ENCODE data around the gene VAV3. TPM values are rescaled to one million over a fixed set of nuclear protein-coding genes. Genes with fewer than 3 reads are reported as not detected.

The VAV3 gene
- total and polyA plus RNA-seq, 9 of the 15 experiments (the other 6 are each of a cell fraction or from before 2014, with no cell fraction given): not detected

GRCh38 chr1:107748531-107748930 is 216.4 kb downstream of the VAV3 start (continued):
- TF ChIP-seq BRD9 (IDR thresholded peaks at IDR 0.05; ENCODE audit: low read depth, partially characterized antibody): no peak
- peak in 1 of 3 experiments; percentile 38; a peak in 2 of 6 replicates for TF ChIP-seq CTCF (IDR thresholded peaks at IDR 0.05 in 2 of 3, conservative IDR thresholded peaks at IDR 0.05 in 1 of 3; ENCODE audit: insufficient read depth in 2 of 3, low read depth in 1 of 3, low read length in 3 of 3)
- no peak for TF ChIP-seq ZNF592 (IDR thresholded peaks at IDR 0.05)

- no peak overlapping the region for H3K4me3 ChIP-seq
- POLR2A ChIA-PET: no interaction called here
- no peak overlapping the region for H3K4me2 ChIP-seq (ENCODE audit: insufficient read depth, low read length)
- 3% methylated on average over 4 of the region's 4 CpGs for WGBS (ENCODE audit: insufficient coverage, low coverage, missing lambda C conversion rate)
- no peak overlapping the region for H2AFZ ChIP-seq (ENCODE audit: low read depth, low read length)
- in situ Hi-C loops (cut with MboI) (no loop called here), intact Hi-C loops (cut with micrococcal nuclease) (no loop called here)
- DNase-seq (ENCODE audit: extremely low read depth in 1 of 4, low spot score in 3 of 4): no peak
- H3K27me3 ChIP-seq (ENCODE audit: control insufficient read depth in 2 of 2, insufficient read depth in 2 of 2, low read length in 2 of 2): no peaks in the 10 kb centered on the region
- H3K4me1 ChIP-seq (replicated peaks in 1 of 2; ENCODE audit: control insufficient read depth in 2 of 2, insufficient read depth in 2 of 2, low read length in 2 of 2): no peaks in the 10 kb centered on the region
- no peak overlapping the region for H3K27ac ChIP-seq (ENCODE audit: extremely low read depth, low read depth, low read length)
- H4K20me1 ChIP-seq (replicated peaks; ENCODE audit: control insufficient read depth, insufficient read depth, low read length): no peaks in the 10 kb centered on the region
- H3K36me3 ChIP-seq (ENCODE audit: control insufficient read depth, insufficient read depth, low read length): no peaks in the 10 kb centered on the region
- H3K9ac ChIP-seq (ENCODE audit: insufficient read depth in 1 of 2, low read depth in 2 of 2, low read length in 2 of 2): no peak overlapping the region
- FAIRE-seq: no peak
- ATAC-seq: no peak
- H3K9me3 ChIP-seq (replicated peaks; ENCODE audit: control insufficient read depth, insufficient read depth, low read depth, low read length): no peaks in the 10 kb centered on the region
- CTCF ChIA-PET (ENCODE audit: low intra/inter-chr PET ratio): no interaction called here
- no peaks in the 10 kb centered on the region for H3K9me1 ChIP-seq (ENCODE audit: control insufficient read depth, insufficient read depth, low read length)
- no peaks in the 10 kb centered on the region for H3K79me2 ChIP-seq (ENCODE audit: control insufficient read depth, insufficient read depth, low read length)
- BruUV-seq (replicated peaks): no TSS peak
- TF ChIP-seq DLX4 (CRISPR knock-in tag; IDR thresholded peaks at IDR 0.05) (no peak), MYC (IDR thresholded peaks at IDR 0.05; ENCODE audit: low read depth, low read length) (no peak), MYC (CRISPR knock-in tag; IDR thresholded peaks at IDR 0.05; ENCODE audit: borderline replicate concordance, low read depth) (no peak), ATF4 (CRISPR knock-in tag; IDR thresholded peaks at IDR 0.05) (no peak), AFF1 (IDR thresholded peaks at IDR 0.05; ENCODE audit: low read depth in 1 of 2, partially characterized antibody in 2 of 2) (no peak), ATF7 (IDR thresholded peaks at IDR 0.05) (no peak)
These were observed 223.7 kb downstream of the VAV3 start for GRCh38 chr1:107741242-107741641.
